Measurements from ENCODE around the gene ALG11.
"Not testable (repeated sequence)": the region's sequence is repeated elsewhere in the genome, so short reads cannot be mapped to it uniquely, and the experiment has no call there.

DNA sequence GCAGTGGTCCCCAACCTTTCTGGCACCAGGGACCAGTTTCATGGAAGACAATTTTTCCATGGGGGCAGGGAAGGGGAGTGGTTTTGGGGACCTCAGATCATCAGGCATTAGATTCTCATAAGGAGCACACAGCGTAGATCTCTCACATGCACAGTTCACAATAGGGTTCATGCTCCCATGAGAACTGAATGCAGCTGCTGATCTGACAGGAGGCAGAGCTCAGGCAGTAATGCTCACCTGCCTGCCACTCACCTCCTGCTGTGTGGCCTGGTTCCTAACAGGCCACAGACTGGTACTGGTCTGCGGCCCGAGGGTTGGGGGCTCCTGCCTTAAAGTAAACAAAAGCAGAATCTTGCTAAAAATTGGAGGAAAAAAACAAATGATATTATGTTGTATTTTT lies 48.9 kb downstream of the ALG11 start:
- TF ChIP-seq ZNF274 (IDR thresholded peaks at IDR 0.05; ENCODE audit: low read depth, low read length); YY1 (IDR thresholded peaks at IDR 0.05; ENCODE audit: insufficient read depth, insufficient read length): not testable (repeated sequence)

Data from NT2/D1 (cell line).